Measurements from ENCODE around the gene ITGB5.

DNA sequence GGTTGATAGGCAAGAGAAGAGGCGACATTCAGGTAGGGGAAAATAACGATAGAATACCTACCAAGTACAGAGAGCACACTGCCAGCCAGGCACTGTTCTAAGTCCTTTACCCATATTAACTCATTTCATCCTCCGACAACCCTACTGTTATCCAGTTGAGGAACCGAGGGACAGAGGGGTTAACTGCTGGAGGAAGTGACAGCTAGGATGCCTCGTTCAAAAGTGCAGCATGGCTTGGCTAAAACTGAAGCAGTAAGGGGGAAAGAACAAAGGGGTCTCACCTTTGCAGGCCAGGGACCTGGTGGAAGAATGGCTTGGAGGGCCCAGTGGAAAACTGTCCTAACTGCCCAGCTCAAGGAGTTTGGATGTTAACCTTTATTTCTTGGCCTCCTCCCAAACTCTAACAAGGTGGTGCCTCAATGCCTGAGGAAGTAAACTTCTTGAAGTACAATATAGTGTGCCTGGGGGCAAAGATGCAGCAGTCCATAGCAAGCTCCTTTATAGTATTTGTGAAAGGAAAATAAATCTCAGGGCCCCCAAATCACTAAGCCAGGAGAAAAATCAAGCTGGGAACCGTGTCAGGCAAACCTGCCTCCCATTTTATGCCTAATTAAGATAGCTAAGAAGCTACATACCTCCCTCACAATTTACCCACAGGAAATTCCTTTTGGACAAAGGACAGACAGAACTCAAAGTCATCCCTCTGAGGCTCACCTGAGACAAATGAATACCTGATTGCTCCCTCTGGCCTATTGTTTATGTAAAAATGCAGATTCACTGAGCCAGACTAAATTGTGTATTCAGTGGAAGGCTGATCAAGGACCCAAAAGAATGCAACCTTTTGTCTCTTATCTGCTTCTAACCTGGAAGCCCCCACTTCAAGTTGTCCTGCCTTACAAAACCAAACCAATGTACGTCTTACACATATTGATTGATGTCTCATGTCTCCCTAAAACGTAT is 1.6 kb upstream of the ITGB5 start:
- TF ChIP-seq, protein P1, sequence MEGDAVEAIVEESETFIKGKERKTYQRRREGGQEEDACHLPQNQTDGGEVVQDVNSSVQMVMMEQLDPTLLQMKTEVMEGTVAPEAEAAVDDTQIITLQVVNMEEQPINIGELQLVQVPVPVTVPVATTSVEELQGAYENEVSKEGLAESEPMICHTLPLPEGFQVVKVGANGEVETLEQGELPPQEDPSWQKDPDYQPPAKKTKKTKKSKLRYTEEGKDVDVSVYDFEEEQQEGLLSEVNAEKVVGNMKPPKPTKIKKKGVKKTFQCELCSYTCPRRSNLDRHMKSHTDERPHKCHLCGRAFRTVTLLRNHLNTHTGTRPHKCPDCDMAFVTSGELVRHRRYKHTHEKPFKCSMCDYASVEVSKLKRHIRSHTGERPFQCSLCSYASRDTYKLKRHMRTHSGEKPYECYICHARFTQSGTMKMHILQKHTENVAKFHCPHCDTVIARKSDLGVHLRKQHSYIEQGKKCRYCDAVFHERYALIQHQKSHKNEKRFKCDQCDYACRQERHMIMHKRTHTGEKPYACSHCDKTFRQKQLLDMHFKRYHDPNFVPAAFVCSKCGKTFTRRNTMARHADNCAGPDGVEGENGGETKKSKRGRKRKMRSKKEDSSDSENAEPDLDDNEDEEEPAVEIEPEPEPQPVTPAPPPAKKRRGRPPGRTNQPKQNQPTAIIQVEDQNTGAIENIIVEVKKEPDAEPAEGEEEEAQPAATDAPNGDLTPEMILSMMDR (conservative IDR thresholded peaks at IDR 0.05; ENCODE audit: low read length), result no peak
- no peak for TF ChIP-seq EZH2phosphoT487 (IDR thresholded peaks at IDR 0.05; ENCODE audit: borderline replicate concordance, low read depth, low read length)
